Large intestine (tissue), 3 donors: ENCODE measurements around the gene DUSP16. TPM values are rescaled to one million over a fixed set of nuclear protein-coding genes. Genes with fewer than 3 reads are reported as not detected.
A peak's percentile ranks its signal among the peaks of the same experiment; 100 is the strongest.
"Not testable (repeated sequence)": the region's sequence is repeated elsewhere in the genome, so short reads cannot be mapped to it uniquely, and the experiment has no call there.

Experiments used
- DNase-seq, 2 donors: peaks; one replicate each; pipeline versions ENCODE4 v3.0.0 to v3.0.0-alpha.2; 2013
- H3K27ac ChIP-seq: one replicate; pipeline ENCODE4 v1.5.1; 2013; ENCODE audit warnings: low read length
- H3K27me3 ChIP-seq: 2 replicates; pipeline ENCODE4 v1.6.1; 2013; ENCODE audit warnings: low read length; ENCODE audit not compliant: control insufficient read depth, insufficient read depth
- H3K36me3 ChIP-seq: 2 replicates; pipeline ENCODE4 v1.6.1; 2013; ENCODE audit warnings: low read length; ENCODE audit not compliant: control insufficient read depth, insufficient read depth
- H3K4me1 ChIP-seq: one replicate; pipeline ENCODE4 v1.6.1; 2013; ENCODE audit warnings: low read length; ENCODE audit not compliant: control insufficient read depth, insufficient read depth
- H3K4me3 ChIP-seq: one replicate; pipeline ENCODE4 v1.5.1; 2013; ENCODE audit warnings: low read length
- H3K9me3 ChIP-seq: one replicate; pipeline ENCODE4 v1.6.1; 2013; ENCODE audit warnings: mild to moderate bottlenecking, low read depth, low read length, moderate library complexity; ENCODE audit not compliant: control insufficient read depth
- WGBS: methylation state at CpG from one replicate; pipeline ENCODE4 v1.1.5; 2013; ENCODE audit warnings: low lambda C conversion rate; ENCODE audit not compliant: insufficient coverage; 5-methylcytosine and 5-hydroxymethylcytosine counted together
- polyA plus RNA-seq: library from polyadenylated mRNA; unstranded; fragments of 120-200 nt; gene quantifications from one replicate; pipeline ENCODE4 v1.2.1, GENCODE V29; 2013

DUSP16 gene
- polyA plus RNA-seq, 1 donor = 51.7 TPM

DNA sequence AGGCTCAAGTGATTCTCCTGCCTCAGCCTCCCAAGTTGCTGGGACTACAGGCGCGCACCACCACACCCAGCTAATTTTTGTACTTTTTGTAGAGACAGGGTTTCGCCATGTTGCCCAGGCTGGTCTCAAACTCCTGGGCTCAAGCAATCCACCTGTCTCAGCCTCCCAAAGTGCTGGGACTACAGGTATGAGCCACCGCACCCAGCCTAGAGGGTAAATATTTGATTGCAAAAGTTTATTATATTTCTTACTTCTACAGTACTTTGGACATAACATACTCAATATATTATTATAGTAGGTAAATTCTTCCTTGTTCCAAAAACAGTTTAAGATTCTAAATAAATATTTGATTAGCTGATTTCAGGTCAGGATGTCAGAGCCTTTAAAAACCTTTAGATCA is 40.0 kb downstream of the DUSP16 start:
- no CpG with 5 or more reads among the region's 4 CpGs for WGBS
- not testable (repeated sequence) for DNase-seq, H3K27me3 ChIP-seq, H3K4me3 ChIP-seq, H3K27ac ChIP-seq, H3K9me3 ChIP-seq
- peaks cover 39% of the 10 kb centered on the region for H3K4me1 ChIP-seq
- peaks cover 13% of the 10 kb centered on the region for H3K36me3 ChIP-seq

DNA sequence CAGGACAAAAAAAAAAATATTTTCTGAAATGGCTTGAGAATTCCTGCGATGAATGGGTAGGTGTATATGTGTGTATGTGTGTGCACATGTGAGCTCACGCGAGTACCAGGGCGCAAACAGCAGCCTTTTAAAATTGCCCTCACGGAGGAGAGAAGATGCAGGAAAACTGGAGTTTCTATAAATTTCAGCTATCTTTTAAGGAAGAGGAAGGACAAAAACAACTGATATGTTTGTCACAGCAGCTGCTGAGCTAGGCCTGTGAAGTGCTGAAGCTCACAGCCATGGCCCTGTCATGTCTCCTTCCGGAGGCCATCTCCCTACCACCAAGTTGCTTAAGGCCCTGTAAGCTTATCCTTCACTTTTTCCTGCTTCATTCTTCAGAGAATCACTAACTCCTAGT is 40.8 kb downstream of the DUSP16 start:
- peak in 1 of 2 donors; percentile 41 for DNase-seq
- H3K36me3 ChIP-seq = peaks cover 20% of the 10 kb centered on the region
- WGBS = no CpG with 5 or more reads among the region's 6 CpGs
- H3K9me3 ChIP-seq = no peaks in the 10 kb centered on the region
- H3K27me3 ChIP-seq = no peaks in the 10 kb centered on the region
- no peak overlapping the region for H3K4me3 ChIP-seq
- peaks cover 39% of the 10 kb centered on the region for H3K4me1 ChIP-seq
- peak overlapping the region; percentile 46 for H3K27ac ChIP-seq

DNA sequence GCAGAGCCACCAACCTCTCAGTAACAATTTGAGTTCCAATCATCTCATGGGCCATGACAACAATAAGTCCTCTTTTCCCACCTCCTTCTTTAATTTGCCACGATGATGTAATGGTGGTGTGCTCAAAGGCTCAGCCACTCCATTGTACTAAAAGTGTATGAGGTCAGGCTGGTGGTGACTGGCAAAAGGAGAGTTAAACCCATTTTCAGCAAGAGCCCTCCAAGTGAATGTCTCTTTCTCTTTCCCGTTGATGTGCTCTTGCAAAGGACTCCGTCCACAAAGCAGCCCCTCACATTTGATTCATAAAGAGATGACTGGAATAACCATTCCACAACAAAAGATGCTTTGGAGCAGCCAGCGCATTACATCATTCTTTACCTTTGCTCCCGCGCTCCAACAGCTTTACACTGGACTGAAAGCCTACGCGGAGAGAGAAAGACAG is 41.6 kb downstream of the DUSP16 start:
- H3K27me3 ChIP-seq = no peaks in the 10 kb centered on the region
- H3K36me3 ChIP-seq = peaks cover 24% of the 10 kb centered on the region
- no peak overlapping the region for H3K4me3 ChIP-seq
- DNase-seq = peak in 1 of 2 donors; percentile 60
- peaks cover 36% of the 10 kb centered on the region for H3K4me1 ChIP-seq
- 100% methylated on average over 2 of the region's 8 CpGs for WGBS
- H3K9me3 ChIP-seq = no peaks in the 10 kb centered on the region
- peak overlapping the region; percentile 91 for H3K27ac ChIP-seq

DNA sequence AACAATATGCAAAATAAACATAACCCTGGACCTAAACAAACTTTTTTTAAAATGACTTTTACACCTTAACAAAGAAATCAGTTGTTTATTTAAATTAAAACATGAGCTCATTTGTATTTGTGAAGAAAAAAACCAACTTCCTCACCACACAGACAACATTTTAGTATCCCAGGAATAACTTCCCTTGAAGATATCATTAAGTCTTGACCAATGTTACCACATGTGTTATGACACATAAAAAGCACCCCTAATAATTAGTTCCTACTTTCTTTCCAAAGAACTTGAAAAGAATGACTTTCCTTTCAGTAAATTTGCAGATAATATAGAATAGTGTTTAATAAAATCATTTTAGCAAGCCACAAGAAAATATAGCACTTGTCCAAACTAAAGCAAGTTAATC is 42.4 kb downstream of the DUSP16 start:
- Histone ChIP-seq H3K36me3 (peaks cover 27% of the 10 kb centered on the region), H3K9me3 (no peaks in the 10 kb centered on the region), H3K27me3 (no peaks in the 10 kb centered on the region), H3K4me3 (no peak overlapping the region), H3K4me1 (peaks cover 38% of the 10 kb centered on the region), H3K27ac (peak overlapping the region; percentile 91)
- no peak for DNase-seq

DNA sequence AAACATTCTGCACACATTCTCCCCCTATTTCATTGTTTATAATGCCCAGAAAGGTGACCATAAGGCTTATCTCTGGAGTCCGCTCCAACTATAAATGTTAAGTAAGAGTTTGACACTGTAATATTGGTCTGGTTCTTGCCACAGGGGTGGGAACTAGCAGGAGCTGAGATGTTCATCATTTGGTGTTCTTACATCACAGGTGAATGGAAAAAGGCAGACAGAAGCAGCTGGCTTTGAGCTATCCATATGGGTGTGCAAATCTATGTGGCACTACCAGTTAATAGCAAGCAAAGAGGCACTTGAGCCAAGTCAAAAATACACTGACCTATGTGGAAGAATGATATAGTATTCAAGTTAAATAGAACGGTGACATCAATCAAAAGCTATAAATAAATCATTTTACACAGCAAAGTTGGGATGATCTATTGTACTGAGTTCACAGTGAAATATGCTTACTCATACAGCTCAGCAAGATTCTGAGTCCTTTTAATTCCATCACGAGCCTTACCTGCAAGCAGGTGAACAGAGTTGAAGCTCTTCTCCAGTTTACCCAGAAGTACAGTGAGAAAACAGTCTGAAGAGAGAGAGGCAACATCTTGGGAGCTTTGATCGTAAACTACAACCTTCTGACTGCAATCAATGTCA is 43.2 kb downstream of the DUSP16 start:
- no peaks in the 10 kb centered on the region for H3K9me3 ChIP-seq
- peaks cover 38% of the 10 kb centered on the region for H3K4me1 ChIP-seq
- H3K27me3 ChIP-seq = no peaks in the 10 kb centered on the region
- no peak overlapping the region for H3K4me3 ChIP-seq
- peaks cover 30% of the 10 kb centered on the region for H3K36me3 ChIP-seq
- DNase-seq = peak in 1 of 2 donors; percentile 72
- peak overlapping the region; percentile 91 for H3K27ac ChIP-seq
- WGBS = no CpG with 5 or more reads among the region's 4 CpGs

DNA sequence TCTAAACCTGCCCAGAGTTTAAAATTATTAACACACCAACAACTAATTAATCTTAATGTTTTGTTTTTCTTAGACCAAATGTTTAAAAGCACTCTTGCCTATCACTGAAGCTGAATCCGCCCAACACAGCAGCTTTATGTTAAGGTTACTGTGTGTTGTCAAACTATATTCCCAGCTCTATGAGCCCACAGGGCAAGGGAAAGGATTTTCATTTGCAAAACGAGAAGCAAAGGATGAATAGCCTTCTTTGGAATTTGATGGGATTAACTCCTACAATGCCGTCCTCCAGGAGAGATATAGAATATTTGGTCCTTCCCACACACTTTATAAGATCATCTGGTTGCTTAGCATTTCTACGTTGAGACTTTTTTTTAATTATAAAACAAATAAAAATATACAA is 43.7 kb downstream of the DUSP16 start:
- WGBS = 0% methylated on average over 1 of the region's 4 CpGs
- Histone ChIP-seq H3K27ac (peak overlapping the region; percentile 91), H3K36me3 (peaks cover 35% of the 10 kb centered on the region), H3K9me3 (no peaks in the 10 kb centered on the region), H3K4me3 (no peak overlapping the region), H3K4me1 (peaks cover 44% of the 10 kb centered on the region), H3K27me3 (no peaks in the 10 kb centered on the region)
- no peak for DNase-seq

DNA sequence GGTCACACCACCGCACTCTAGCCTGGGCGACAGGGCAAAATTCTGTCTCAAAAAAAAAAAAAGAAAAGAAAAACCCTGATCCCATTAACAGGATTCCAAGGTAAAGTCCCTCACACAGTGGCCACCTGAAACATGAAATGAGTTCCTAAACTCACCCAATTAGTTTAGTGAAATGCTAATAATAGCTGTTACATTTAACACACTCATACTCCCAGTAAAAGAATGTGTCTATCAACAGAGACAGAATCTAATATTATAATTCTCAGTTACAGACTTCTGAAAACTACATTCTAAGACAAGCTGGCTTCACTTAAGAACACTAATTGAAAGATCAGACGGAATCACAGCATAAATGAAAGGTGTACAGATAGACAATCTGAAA is 44.2 kb downstream of the DUSP16 start:
- no peaks in the 10 kb centered on the region for H3K9me3 ChIP-seq
- WGBS = 60% methylated on average over 2 of the region's 3 CpGs
- no peaks in the 10 kb centered on the region for H3K27me3 ChIP-seq
- H3K4me3 ChIP-seq = no peak overlapping the region
- peaks cover 47% of the 10 kb centered on the region for H3K4me1 ChIP-seq
- peaks cover 35% of the 10 kb centered on the region for H3K36me3 ChIP-seq
- peak overlapping the region; percentile 91 for H3K27ac ChIP-seq
- DNase-seq = no peak

DNA sequence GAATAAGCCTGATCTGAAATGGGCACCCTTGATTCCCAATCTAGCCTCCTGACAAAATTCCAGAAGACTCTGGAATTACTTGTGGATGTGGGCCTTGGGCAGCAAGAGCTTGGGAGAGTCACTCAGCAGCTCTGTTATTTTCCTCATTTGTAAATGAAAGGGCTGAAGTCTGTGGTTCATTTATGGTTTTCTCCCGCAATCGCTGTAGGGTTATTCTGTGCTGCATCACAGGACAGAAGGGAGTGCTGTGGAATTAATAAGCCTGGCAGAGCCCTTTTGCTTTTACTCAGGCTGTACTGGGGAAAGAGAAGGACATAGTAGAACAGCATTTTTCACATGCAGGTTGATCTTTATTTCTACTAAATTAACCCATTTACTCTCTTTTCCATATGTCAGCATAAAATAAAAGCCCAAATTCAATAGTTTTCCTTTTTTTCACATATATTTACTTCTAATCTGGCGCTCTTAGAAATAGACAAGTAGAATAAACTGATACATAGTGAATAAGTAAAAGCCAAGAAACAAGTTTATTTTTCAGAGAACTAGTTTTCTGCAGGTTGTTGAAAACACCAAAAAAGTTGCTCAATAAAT is 49.2 kb downstream of the DUSP16 start:
- Histone ChIP-seq H3K9me3 (no peaks in the 10 kb centered on the region), H3K27me3 (no peaks in the 10 kb centered on the region), H3K27ac (peak overlapping the region; percentile 59), H3K36me3 (peaks cover 43% of the 10 kb centered on the region), H3K4me3 (no peak overlapping the region), H3K4me1 (peaks cover 28% of the 10 kb centered on the region)
- peak; percentile 60 to 77 for DNase-seq
- WGBS = 42% methylated on average over 3 of the region's 3 CpGs

DNA sequence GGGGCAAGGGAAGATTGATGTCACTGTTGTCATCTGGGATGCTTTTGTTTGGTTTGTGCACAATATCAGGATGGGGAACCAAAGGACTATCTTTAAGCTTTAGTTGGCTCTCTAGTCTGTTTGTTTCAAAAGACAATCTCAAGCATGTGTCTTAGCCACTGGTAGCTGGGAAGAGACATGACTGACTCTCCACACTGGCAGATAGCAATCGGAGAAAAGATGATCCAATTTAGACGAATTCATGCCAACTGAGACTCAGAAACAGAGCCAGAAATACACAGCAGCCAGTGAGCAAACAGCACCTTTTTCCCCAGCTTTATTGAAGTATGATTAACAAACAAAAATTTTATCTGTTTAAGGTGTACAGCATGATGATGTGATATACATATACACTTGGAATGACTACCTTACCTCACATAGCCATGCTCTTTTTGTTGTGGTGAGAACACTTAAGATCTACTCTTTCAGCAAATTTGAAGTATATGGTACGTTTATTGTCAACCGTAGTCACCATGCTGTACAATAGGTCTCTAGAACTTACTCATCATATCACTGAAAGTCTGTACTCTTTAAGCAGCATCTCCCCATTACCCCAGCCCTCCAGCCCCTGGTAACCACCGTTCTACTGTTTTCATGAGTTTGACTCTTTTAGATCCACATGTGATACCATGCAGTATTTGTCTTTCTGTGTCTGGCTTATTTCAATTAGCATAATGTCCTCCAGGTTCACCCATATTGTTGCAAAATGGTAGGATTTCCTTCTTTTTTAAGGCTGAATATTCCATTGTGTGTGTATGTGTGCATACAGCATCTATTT is 50.6 kb downstream of the DUSP16 start:
- 50% methylated on average over 1 of the region's 5 CpGs for WGBS
- Histone ChIP-seq H3K27me3 (no peaks in the 10 kb centered on the region), H3K36me3 (peaks cover 32% of the 10 kb centered on the region), H3K9me3 (no peaks in the 10 kb centered on the region), H3K27ac (no peak overlapping the region), H3K4me3 (no peak overlapping the region), H3K4me1 (peaks cover 16% of the 10 kb centered on the region)
- no peak for DNase-seq

DNA sequence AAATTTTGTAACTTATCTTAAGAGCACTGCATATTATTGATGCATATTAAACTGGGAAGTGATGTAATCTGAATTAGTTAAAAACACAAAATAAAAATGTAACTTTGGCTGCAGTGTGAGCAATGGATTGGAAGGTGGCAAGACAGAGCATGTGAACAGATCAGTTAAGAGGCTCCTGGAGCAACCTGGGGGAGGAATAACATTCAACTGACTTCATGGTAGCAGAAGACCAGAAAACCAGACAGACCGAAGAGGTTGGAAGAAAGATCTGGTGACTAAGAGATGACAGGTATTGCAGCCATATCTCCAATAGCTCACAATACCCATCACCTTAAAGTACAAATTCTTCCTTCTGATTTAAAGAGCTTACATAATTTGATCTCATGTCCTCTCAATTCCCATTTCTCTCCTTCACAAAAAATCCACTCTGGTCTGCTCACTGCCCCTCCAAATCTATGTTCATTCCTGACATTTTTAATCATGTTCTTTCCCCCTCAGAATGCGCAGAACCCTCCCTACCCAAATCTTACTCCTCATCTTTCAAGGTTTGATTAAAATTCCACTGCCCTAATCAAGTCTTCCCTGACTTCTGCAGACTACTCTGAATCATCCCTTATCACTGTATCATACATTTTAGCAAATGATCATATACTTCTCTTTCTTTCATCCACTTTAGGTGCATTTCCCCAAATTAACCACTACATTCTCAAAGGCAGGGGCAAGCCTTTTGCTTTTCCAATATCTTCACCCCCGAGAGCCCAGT is 51.5 kb downstream of the DUSP16 start:
- H3K36me3 ChIP-seq = peaks cover 27% of the 10 kb centered on the region
- WGBS = 83% methylated on average over 1 of the region's 3 CpGs

More for the DNA sequence above, 51.5 kb downstream of the DUSP16 start:
- Histone ChIP-seq H3K27me3 (no peaks in the 10 kb centered on the region), H3K27ac (no peak overlapping the region), H3K4me3 (no peak overlapping the region), H3K9me3 (no peaks in the 10 kb centered on the region), H3K4me1 (peaks cover 18% of the 10 kb centered on the region)
- DNase-seq = no peak
